Upper lobe of right lung (tissue), 1 donor: ENCODE data around the gene AOAH. TPM values are rescaled to one million over a fixed set of nuclear protein-coding genes. Genes with fewer than 3 reads are reported as not detected.

Experiments
- ATAC-seq: fragments of 200-7000 bp; cut with Tn5 transposase; one replicate; pipeline ENCODE4 v1.9.1; 2020; ENCODE audit warnings: mild to moderate bottlenecking, moderate library complexity
- DNase-seq: peaks from one replicate; pipeline ENCODE4 v3.0.0-alpha.2; 2020
- H3K27ac ChIP-seq: fragments of 200-600 bp; one replicate; pipeline ENCODE4 v1.8.0; 2022
- H3K27me3 ChIP-seq: fragments of 200-600 bp; one replicate; pipeline ENCODE4 v1.8.0; 2022; ENCODE audit warnings: mild to moderate bottlenecking
- H3K36me3 ChIP-seq: fragments of 200-600 bp; one replicate; pipeline ENCODE4 v1.8.0; 2022
- H3K4me1 ChIP-seq: fragments of 200-600 bp; one replicate; pipeline ENCODE4 v1.8.0; 2022
- H3K4me3 ChIP-seq: fragments of 200-600 bp; one replicate; pipeline ENCODE4 v1.8.0; 2022; ENCODE audit warnings: mild to moderate bottlenecking
- H3K9me3 ChIP-seq: fragments of 200-600 bp; one replicate; pipeline ENCODE4 v1.8.0; 2022
- CTCF ChIP-seq: fragments of 200-600 bp; IDR thresholded peaks from one replicate; pipeline ENCODE4 v1.8.0; 2022; ENCODE audit warnings: antibody characterized with exemption
- intact Hi-C: fragments of 100-400 bp; cut with DNase I; formaldehyde crosslinking; loops from one replicate; pipeline ENCODE4 v1.11.0; 2022
- total RNA-seq: library from RNA; stranded (reverse); fragmentation: NEBNext Ultra II Directional; extraction: Animal tissue kit (Norgen Biotek cat#: 25700); gene quantifications from one replicate; pipeline ENCODE4 v1.2.1, GENCODE V29; 2021
- donor health status: DM: no; HTN: yes; CAD: no; lungs with severe emphysema.

The AOAH gene
- total RNA-seq, 1 donor from 2014 or later, result 20.8 TPM

GRCh38 chr7:36670585-36671431 is 53.5 kb downstream of the AOAH start:
- H3K4me1 ChIP-seq, result no peaks in the 10 kb centered on the region
- no peaks in the 10 kb centered on the region for H3K27me3 ChIP-seq
- H3K36me3 ChIP-seq, result no peaks in the 10 kb centered on the region
- ATAC-seq (peak; percentile 98), DNase-seq (no peak)
- TF ChIP-seq CTCF, result peak; percentile 82
- H3K9me3 ChIP-seq, result no peaks in the 10 kb centered on the region
- H3K27ac ChIP-seq, result no peak overlapping the region
- intact Hi-C loops, result no loop called here
- H3K4me3 ChIP-seq, result no peak overlapping the region

- no peaks in the 10 kb centered on the region for H3K27me3 ChIP-seq
- TF ChIP-seq CTCF, result no peak
- no peaks in the 10 kb centered on the region for H3K36me3 ChIP-seq
- ATAC-seq (no peak), DNase-seq (no peak)
- H3K4me3 ChIP-seq, result no peak overlapping the region
- no peaks in the 10 kb centered on the region for H3K4me1 ChIP-seq
- no peaks in the 10 kb centered on the region for H3K9me3 ChIP-seq
- intact Hi-C loops, result no loop called here
- H3K27ac ChIP-seq, result no peak overlapping the region
Observed at GRCh38 chr7:36668750-36669149, 55.5 kb downstream of the AOAH start.

- no peak overlapping the region for H3K4me3 ChIP-seq
- no peaks in the 10 kb centered on the region for H3K9me3 ChIP-seq
- no peaks in the 10 kb centered on the region for H3K36me3 ChIP-seq
- DNase-seq, result no peak
- TF ChIP-seq CTCF, result no peak
- no peaks in the 10 kb centered on the region for H3K4me1 ChIP-seq
- intact Hi-C loops, result no loop called here
- no peak for ATAC-seq
- no peaks in the 10 kb centered on the region for H3K27me3 ChIP-seq
- H3K27ac ChIP-seq, result no peak overlapping the region
Observed at GRCh38 chr7:36668080-36668479, 56.2 kb downstream of the AOAH start.

GRCh38 chr7:36667007-36667745 is 57.1 kb downstream of the AOAH start:
- no peaks in the 10 kb centered on the region for H3K9me3 ChIP-seq
- intact Hi-C loops, result no loop called here
- no peaks in the 10 kb centered on the region for H3K27me3 ChIP-seq
- H3K4me3 ChIP-seq, result no peak overlapping the region
- no peaks in the 10 kb centered on the region for H3K36me3 ChIP-seq
- no peak overlapping the region for H3K27ac ChIP-seq
- DNase-seq (no peak), ATAC-seq (no peak)
- TF ChIP-seq CTCF, result no peak
- no peaks in the 10 kb centered on the region for H3K4me1 ChIP-seq

GRCh38 chr7:36663481-36663880 is 60.8 kb downstream of the AOAH start:
- H3K36me3 ChIP-seq, result no peaks in the 10 kb centered on the region
- no peak for DNase-seq
- no peak for TF ChIP-seq CTCF
- ATAC-seq, result no peak
- intact Hi-C loops, result no loop called here
- no peak overlapping the region for H3K4me3 ChIP-seq
- no peaks in the 10 kb centered on the region for H3K4me1 ChIP-seq
- no peak overlapping the region for H3K27ac ChIP-seq
- no peaks in the 10 kb centered on the region for H3K9me3 ChIP-seq
- H3K27me3 ChIP-seq, result no peaks in the 10 kb centered on the region
